K562 (cell line): Measurements from ENCODE around the gene IFTAP. TPM values are rescaled to one million over a fixed set of nuclear protein-coding genes. Genes with fewer than 3 reads are reported as not detected.

Experiments used
- ATAC-seq: fragments of 200-7000 bp; cut with Tn5 transposase; 3 replicates; pipeline ENCODE4 v1.9.1; 2020; ENCODE audit warnings: moderate library complexity
- BruUV-seq: library from RNA; stranded (reverse); fragments of 400-500 nt; replicated peaks from 2 replicates; lab custom pipeline; 2021; lab: Mats Ljungman, UMichigan
- CTCF ChIA-PET: fragments of 300-600 bp; formaldehyde crosslinking; extraction: SDS; loops from one replicate; lab custom pipeline; 2021; ENCODE audit warnings: low intra/inter-chr PET ratio; lab: Yijun Ruan, JAX
- POLR2A ChIA-PET: fragments of 300-600, 350-650 bp; sonication (Branson Sonifier 250); formaldehyde crosslinking; extraction: SDS; loops from one replicate; lab custom pipeline; 2021; ENCODE audit warnings: antibody characterized with exemption, inconsistent platforms; lab: Yijun Ruan, JAX
- DNase-seq, 4 experiments: peaks; one replicate each; pipeline versions ENCODE4 v3.0.0 to v3.0.0-alpha.2; 2011 to 2018; ENCODE audit warnings: low spot score in 3 of 4, mixed read lengths in 3 of 4; ENCODE audit errors: extremely low read depth in 1 of 4
- FAIRE-seq: peaks from 2 replicates; lab custom pipeline; 2011; peaks lifted over from hg19 to GRCh38; lab: Jason Lieb, UNC
- H2AFZ ChIP-seq: 2 replicates; pipeline ENCODE4 v1.6.0; 2011; ENCODE audit warnings: low read depth, low read length, control low read depth, inconsistent platforms
- H3K27ac ChIP-seq: fragments of 200-600 bp; 3 replicates; pipeline ENCODE4 v1.8.0; 2011; ENCODE audit warnings: low read depth, mild to moderate bottlenecking, control low read depth, inconsistent platforms, low read length, moderate library complexity, mixed read lengths; ENCODE audit errors: extremely low read depth
- H3K27me3 ChIP-seq, 2 experiments: fragments of 300-600 bp in 1 of 2; 2 replicates in 1 of 2; 3 replicates in 1 of 2; pipeline versions ENCODE4 v1.6.0 to v1.8.0; 2011; ENCODE audit warnings: inconsistent platforms in 2 of 2, low read length in 2 of 2, mild to moderate bottlenecking in 1 of 2, mixed read lengths in 1 of 2, moderate library complexity in 1 of 2; ENCODE audit not compliant: control insufficient read depth in 2 of 2, insufficient read depth in 2 of 2
- H3K36me3 ChIP-seq: fragments of 300-600 bp; 3 replicates; pipeline ENCODE4 v1.8.0; 2011; ENCODE audit warnings: mild to moderate bottlenecking, low read length, inconsistent platforms; ENCODE audit not compliant: control insufficient read depth, insufficient read depth
- H3K4me1 ChIP-seq, 2 experiments: fragments of 200-600 bp in 1 of 2; replicated peaks in 1 of 2; 2 replicates in 1 of 2; 3 replicates in 1 of 2; pipeline versions ENCODE4 v1.5.1 to v1.8.0; 2011; ENCODE audit warnings: inconsistent platforms in 2 of 2, low read length in 2 of 2, mild to moderate bottlenecking in 1 of 2, mixed read lengths in 1 of 2, moderate library complexity in 1 of 2; ENCODE audit not compliant: control insufficient read depth in 2 of 2, insufficient read depth in 2 of 2
- H3K4me2 ChIP-seq: 2 replicates; pipeline ENCODE4 v1.6.1; 2011; ENCODE audit warnings: low read length, control low read depth, inconsistent platforms, mixed read lengths; ENCODE audit not compliant: insufficient read depth
- H3K4me3 ChIP-seq: fragments of 200-600 bp; sonication (generic), shearing (Covaris generic); 2 replicates; pipeline ENCODE4 v1.5.1; 2016; ENCODE audit warnings: control low read depth, inconsistent platforms
- H3K79me2 ChIP-seq: fragments of 200-600 bp; 3 replicates; pipeline ENCODE4 v1.8.0; 2011; ENCODE audit warnings: low read length, inconsistent platforms; ENCODE audit not compliant: control insufficient read depth, insufficient read depth
- H3K9ac ChIP-seq, 2 experiments: 2 replicates each; pipeline versions ENCODE4 v1.6.0 to v1.6.1; 2011; ENCODE audit warnings: low read depth in 2 of 2, low read length in 2 of 2, control low read depth in 1 of 2, inconsistent platforms in 1 of 2, mild to moderate bottlenecking in 1 of 2, mixed read lengths in 1 of 2; ENCODE audit not compliant: insufficient read depth in 1 of 2
- H3K9me1 ChIP-seq: one replicate; pipeline ENCODE4 v1.6.0; 2011; ENCODE audit warnings: inconsistent platforms, mild to moderate bottlenecking, low read length, moderate library complexity; ENCODE audit not compliant: control insufficient read depth, insufficient read depth
- H3K9me3 ChIP-seq: replicated peaks from 2 replicates; pipeline ENCODE4 v1.5.1; 2011; ENCODE audit warnings: low read depth, low read length, inconsistent platforms; ENCODE audit not compliant: control insufficient read depth, insufficient read depth
- H4K20me1 ChIP-seq: replicated peaks from 2 replicates; pipeline ENCODE4 v1.6.1; 2011; ENCODE audit warnings: low read length, inconsistent platforms, mixed read lengths; ENCODE audit not compliant: control insufficient read depth, insufficient read depth
- BRD4 ChIP-seq: fragments of 200-600 bp; sonication (generic); IDR thresholded peaks from 2 replicates; pipeline ENCODE4 v1.6.1; 2017; ENCODE audit warnings: inconsistent platforms
- FUS ChIP-seq: fragments of 200-400 bp; formaldehyde crosslinking; optimal IDR thresholded peaks from 2 replicates; pipeline ENCODE3; 2017; ENCODE audit warnings: low read depth, low read length
- MCM7 ChIP-seq, 2 experiments: fragments of 450-650 bp; IDR thresholded peaks; 2 replicates each; pipeline ENCODE4 v1.6.1; 2016 to 2018
- MYNN ChIP-seq, 2 experiments: sonication (generic); formaldehyde crosslinking in 1 of 2; IDR thresholded peaks; 2 replicates each; pipeline versions ENCODE4 v1.5.0 to v1.6.1; 2016 to 2020; ENCODE audit warnings: antibody characterized with exemption in 1 of 2, missing genetic modification reagents in 1 of 2
- NBN ChIP-seq: fragments of 450-650 bp; IDR thresholded peaks from 2 replicates; pipeline ENCODE4 v1.6.1; 2016; ENCODE audit warnings: low read depth, mild to moderate bottlenecking
- SRSF1 ChIP-seq: fragments of 200-400 bp; formaldehyde crosslinking; IDR thresholded peaks from 2 replicates; pipeline ENCODE4 v1.6.1; 2017; ENCODE audit warnings: mild to moderate bottlenecking, low read depth, low read length, moderate library complexity
- STAT5A ChIP-seq: IDR thresholded peaks from 2 replicates; pipeline ENCODE4 v1.6.1; 2012; ENCODE audit warnings: low read length, inconsistent platforms, borderline replicate concordance
- TFAM ChIP-seq: fragments of 250-450 bp; sonication (Bioruptor Pico); conservative IDR thresholded peaks from 2 replicates; pipeline ENCODE4 v1.5.0; 2021; ENCODE audit warnings: mild to moderate bottlenecking, moderate library complexity
- ZFX ChIP-seq: sonication (generic); formaldehyde crosslinking; IDR thresholded peaks from 2 replicates; pipeline ENCODE4 v1.8.0; 2022; ENCODE audit warnings: mild to moderate bottlenecking, missing genetic modification reagents, moderate library complexity
- ZNF224 ChIP-seq: sonication (generic); formaldehyde crosslinking; IDR thresholded peaks from 2 replicates; pipeline ENCODE4 v1.8.0; 2022; ENCODE audit warnings: mild to moderate bottlenecking, missing genetic modification reagents
- ZNF589 ChIP-seq: fragments of 200-800 bp; sonication (Bioruptor generic); IDR thresholded peaks from 2 replicates; pipeline ENCODE4 v1.6.1; 2016; ENCODE audit warnings: low read depth, missing genetic modification characterization, missing compliant biosample characterization
- ZSCAN32 ChIP-seq: fragments of 450-650 bp; formaldehyde crosslinking; IDR thresholded peaks from 2 replicates; pipeline ENCODE4 v1.4.0; 2020; ENCODE audit warnings: mild to moderate bottlenecking, moderate library complexity
- WGBS: fragments of 100-300 bp; shearing (Covaris generic); methylation state at CpG from one replicate; pipeline ENCODE4 v1.1.6; 2016; ENCODE audit warnings: low coverage, mixed read lengths; ENCODE audit not compliant: insufficient coverage; ENCODE audit errors: missing lambda C conversion rate; 5-methylcytosine and 5-hydroxymethylcytosine counted together
- in situ Hi-C: fragments of 300-500 bp; cut with MboI; formaldehyde crosslinking; loops from 4 replicates; pipeline ENCODE4 v1.15.0; 2018; ENCODE audit warnings: inconsistent platforms, mixed read lengths
- intact Hi-C: fragments of 100-400 bp; cut with micrococcal nuclease; formaldehyde crosslinking; loops from 2 replicates; pipeline ENCODE4 v1.14.2; 2022
- polyA plus RNA-seq, 8 experiments: library from polyadenylated mRNA; depleted of rRNA in 4 of 8; stranded (reverse) in 5 of 8; unstranded in 3 of 8; fragments of >200 nt; fragmentation: Nextera tagmentation in 2 of 8; fragmentation: Illumina TruSeq in 1 of 8; extraction: Ambion mirVana in 2 of 8; extraction: Trizol in 1 of 8; gene quantifications; 2 replicates each; pipeline versions ENCODE4 v1.2.1 to v1.2.3, GENCODE V29; 2011 to 2014; ENCODE audit warnings: inconsistent platforms in 1 of 8, missing spikeins in 1 of 8
- total RNA-seq, 7 experiments: library from RNA; depleted of rRNA in 6 of 7; stranded (reverse); fragments of >200 nt in 6 of 7; fragmentation: Illumina TruSeq in 2 of 7; extraction: Trizol in 2 of 7; gene quantifications; 2 replicates each; pipeline versions ENCODE4 v1.2.1 to v1.2.3, GENCODE V29; 2011 to 2021; ENCODE audit warnings: low replicate concordance in 1 of 7
- TF ChIP-seq, protein P1 (sequence below): fragments of 250-450 bp; sonication (Bioruptor Pico); IDR thresholded peaks from 2 replicates; pipeline ENCODE4 v1.5.0; 2021
- TF ChIP-seq, protein P2 (sequence below): sonication (generic); formaldehyde crosslinking; IDR thresholded peaks from 2 replicates; pipeline ENCODE4 v1.8.0; 2022; ENCODE audit warnings: mild to moderate bottlenecking, missing genetic modification reagents, borderline replicate concordance
- TF ChIP-seq, protein P3 (sequence below): IDR thresholded peaks from 2 replicates; pipeline ENCODE4 v1.6.1; 2014; ENCODE audit warnings: antibody characterized with exemption
- TF ChIP-seq, protein P4 (sequence below), 3 experiments: IDR thresholded peaks in 2 of 3; conservative IDR thresholded peaks in 1 of 3; 2 replicates each; pipeline ENCODE4 v1.5.1; 2011 to 2012; ENCODE audit warnings: low read length in 3 of 3, mild to moderate bottlenecking in 3 of 3, control low read depth in 2 of 3, improper control_type of control experiment in 1 of 3, inconsistent platforms in 1 of 3, low read depth in 1 of 3, mixed read lengths in 1 of 3, moderate library complexity in 1 of 3; ENCODE audit not compliant: insufficient read depth in 2 of 3

IFTAP gene
- total and polyA plus RNA-seq, 9 of the 15 experiments (the other 6 are each of a cell fraction or from before 2014, with no cell fraction given) = 9.2 to 30.0 (median 17.0) TPM

DNA sequence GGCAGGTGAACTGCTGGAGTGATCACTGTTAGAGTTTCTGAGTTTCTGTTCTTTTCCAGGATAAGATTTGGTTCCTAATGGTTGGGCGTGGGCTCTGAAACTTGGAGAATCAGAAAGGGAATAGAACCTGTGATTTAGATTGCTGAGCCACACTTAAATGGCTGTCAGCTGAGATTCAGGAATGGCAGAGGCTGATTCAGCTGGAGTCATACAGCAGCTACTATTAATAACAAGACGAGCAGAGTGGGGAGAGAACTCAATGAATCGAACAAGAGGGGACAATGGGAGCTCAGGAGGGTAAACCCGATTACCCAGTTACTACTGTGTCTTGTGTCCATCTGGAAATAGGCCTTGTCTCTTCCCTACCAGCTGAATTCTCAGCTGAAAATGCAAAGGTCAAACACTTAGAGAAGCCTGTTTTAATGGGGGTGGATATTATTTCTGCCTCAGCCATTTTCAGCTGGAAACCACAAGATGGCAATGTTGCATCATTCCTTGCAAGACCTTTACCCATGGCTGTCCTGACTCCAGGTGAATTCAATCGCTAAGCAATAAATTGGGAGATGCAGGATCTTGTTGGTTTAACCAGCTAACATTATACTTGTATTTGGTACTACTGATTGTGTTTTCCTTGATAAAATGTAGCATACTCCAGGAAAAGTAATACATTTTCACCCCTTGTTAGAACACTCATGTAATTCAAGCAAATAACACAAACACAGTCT, 108.2 kb downstream of the IFTAP start (continued):
- TF ChIP-seq ZNF589 (no peak), BRD4 (no peak), FUS (no peak), ZSCAN32 (CRISPR knock-in tag) (peak; percentile 83), NBN (no peak), ZFX (no peak), MCM7 (IDR thresholded peaks at IDR 0.05) (no peak)
- TF ChIP-seq, protein P1, sequence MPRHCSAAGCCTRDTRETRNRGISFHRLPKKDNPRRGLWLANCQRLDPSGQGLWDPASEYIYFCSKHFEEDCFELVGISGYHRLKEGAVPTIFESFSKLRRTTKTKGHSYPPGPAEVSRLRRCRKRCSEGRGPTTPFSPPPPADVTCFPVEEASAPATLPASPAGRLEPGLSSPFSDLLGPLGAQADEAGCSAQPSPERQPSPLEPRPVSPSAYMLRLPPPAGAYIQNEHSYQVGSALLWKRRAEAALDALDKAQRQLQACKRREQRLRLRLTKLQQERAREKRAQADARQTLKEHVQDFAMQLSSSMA = no peak

DNA sequence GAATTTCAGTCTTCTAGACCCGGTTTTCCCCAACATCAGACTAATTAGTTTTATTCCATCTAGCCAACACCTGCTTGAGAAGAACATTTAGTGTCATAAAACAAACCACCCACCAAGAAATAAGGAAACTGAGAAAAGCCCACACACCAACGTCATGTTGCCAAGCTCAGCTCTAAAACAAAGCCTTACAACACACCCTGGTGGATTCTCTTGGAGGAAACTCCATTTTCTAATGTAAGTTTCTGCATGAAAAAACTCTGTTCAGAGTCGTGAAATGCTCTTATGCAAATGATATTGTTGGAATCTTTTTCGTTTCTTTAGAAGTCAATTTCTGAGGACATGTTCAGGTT, 108.7 kb downstream of the IFTAP start:
- ChIA-PET CTCF (interaction anchor here (4.5 kb wide), 1 partner anchor 43 kb away, joined by 54 read pairs; no protein-coding TSS in a partner anchor), POLR2A (no interaction called here)
- intact Hi-C loops (no loop called here), in situ Hi-C loops (loop anchor here (5.0 kb wide), 1 partner anchor 44 kb away; no protein-coding TSS in a partner anchor)
- no peaks in the 10 kb centered on the region for H3K9me1 ChIP-seq
- no peaks in the 10 kb centered on the region for H3K4me1 ChIP-seq
- no peak overlapping the region for H3K27ac ChIP-seq
- H3K79me2 ChIP-seq = no peaks in the 10 kb centered on the region
- H2AFZ ChIP-seq = no peak overlapping the region
- no peak overlapping the region for H3K4me3 ChIP-seq
- H3K4me2 ChIP-seq = no peak overlapping the region
- DNase-seq = no peak
- H3K9me3 ChIP-seq = no peaks in the 10 kb centered on the region
- no peak for FAIRE-seq
- ATAC-seq = peak; percentile 26; the same call in 1 of the 3 replicates
- BruUV-seq = no TSS peak
- H4K20me1 ChIP-seq = no peaks in the 10 kb centered on the region
- WGBS = 2% methylated on average over 4 of the region's 4 CpGs
- H3K36me3 ChIP-seq = no peaks in the 10 kb centered on the region
- H3K27me3 ChIP-seq = peaks cover 0 to 5% of the 10 kb centered on the region in 2 experiments; a peak in 1 of 5 replicates
- no peak overlapping the region for H3K9ac ChIP-seq
- TF ChIP-seq, protein P2, sequence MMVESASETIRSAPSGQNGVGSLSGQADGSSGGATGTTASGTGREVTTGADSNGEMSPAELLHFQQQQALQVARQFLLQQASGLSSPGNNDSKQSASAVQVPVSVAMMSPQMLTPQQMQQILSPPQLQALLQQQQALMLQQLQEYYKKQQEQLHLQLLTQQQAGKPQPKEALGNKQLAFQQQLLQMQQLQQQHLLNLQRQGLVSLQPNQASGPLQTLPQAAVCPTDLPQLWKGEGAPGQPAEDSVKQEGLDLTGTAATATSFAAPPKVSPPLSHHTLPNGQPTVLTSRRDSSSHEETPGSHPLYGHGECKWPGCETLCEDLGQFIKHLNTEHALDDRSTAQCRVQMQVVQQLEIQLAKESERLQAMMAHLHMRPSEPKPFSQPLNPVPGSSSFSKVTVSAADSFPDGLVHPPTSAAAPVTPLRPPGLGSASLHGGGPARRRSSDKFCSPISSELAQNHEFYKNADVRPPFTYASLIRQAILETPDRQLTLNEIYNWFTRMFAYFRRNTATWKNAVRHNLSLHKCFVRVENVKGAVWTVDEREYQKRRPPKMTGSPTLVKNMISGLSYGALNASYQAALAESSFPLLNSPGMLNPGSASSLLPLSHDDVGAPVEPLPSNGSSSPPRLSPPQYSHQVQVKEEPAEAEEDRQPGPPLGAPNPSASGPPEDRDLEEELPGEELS = no peak
- no peak for TF ChIP-seq TFAM (CRISPR knock-in tag)
- TF ChIP-seq, protein P3, sequence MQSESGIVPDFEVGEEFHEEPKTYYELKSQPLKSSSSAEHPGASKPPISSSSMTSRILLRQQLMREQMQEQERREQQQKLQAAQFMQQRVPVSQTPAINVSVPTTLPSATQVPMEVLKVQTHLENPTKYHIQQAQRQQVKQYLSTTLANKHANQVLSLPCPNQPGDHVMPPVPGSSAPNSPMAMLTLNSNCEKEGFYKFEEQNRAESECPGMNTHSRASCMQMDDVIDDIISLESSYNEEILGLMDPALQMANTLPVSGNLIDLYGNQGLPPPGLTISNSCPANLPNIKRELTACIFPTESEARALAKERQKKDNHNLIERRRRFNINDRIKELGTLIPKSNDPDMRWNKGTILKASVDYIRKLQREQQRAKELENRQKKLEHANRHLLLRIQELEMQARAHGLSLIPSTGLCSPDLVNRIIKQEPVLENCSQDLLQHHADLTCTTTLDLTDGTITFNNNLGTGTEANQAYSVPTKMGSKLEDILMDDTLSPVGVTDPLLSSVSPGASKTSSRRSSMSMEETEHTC = no peak
- no peak for TF ChIP-seq MYNN (IDR thresholded peaks at IDR 0.05)
- no peak for TF ChIP-seq MYNN (CRISPR knock-in tag; IDR thresholded peaks at IDR 0.05)
- TF ChIP-seq, protein P4, sequence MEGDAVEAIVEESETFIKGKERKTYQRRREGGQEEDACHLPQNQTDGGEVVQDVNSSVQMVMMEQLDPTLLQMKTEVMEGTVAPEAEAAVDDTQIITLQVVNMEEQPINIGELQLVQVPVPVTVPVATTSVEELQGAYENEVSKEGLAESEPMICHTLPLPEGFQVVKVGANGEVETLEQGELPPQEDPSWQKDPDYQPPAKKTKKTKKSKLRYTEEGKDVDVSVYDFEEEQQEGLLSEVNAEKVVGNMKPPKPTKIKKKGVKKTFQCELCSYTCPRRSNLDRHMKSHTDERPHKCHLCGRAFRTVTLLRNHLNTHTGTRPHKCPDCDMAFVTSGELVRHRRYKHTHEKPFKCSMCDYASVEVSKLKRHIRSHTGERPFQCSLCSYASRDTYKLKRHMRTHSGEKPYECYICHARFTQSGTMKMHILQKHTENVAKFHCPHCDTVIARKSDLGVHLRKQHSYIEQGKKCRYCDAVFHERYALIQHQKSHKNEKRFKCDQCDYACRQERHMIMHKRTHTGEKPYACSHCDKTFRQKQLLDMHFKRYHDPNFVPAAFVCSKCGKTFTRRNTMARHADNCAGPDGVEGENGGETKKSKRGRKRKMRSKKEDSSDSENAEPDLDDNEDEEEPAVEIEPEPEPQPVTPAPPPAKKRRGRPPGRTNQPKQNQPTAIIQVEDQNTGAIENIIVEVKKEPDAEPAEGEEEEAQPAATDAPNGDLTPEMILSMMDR (IDR thresholded peaks at IDR 0.05 in 2 of 3, conservative IDR thresholded peaks at IDR 0.05 in 1 of 3; ENCODE audit: insufficient read depth in 2 of 3, low read depth in 1 of 3, low read length in 3 of 3) = no peak
- TF ChIP-seq SRSF1 = no peak
- TF ChIP-seq STAT5A = no peak
- TF ChIP-seq ZNF224 (CRISPR knock-in tag) = no peak
